Measurements from ENCODE around the gene PAQR6. TPM values are rescaled to one million over a fixed set of nuclear protein-coding genes. Genes with fewer than 3 reads are reported as not detected.
"Not testable (repeated sequence)": the region's sequence is repeated elsewhere in the genome, so short reads cannot be mapped to it uniquely, and the experiment has no call there.

The PAQR6 gene
- total RNA-seq, 6 experiments from 2014 or later, result 0.45 to 0.65 (median 0.52) TPM

GRCh38 chr1:156217871-156218270 lies 30.0 kb downstream of the PAQR6 start:
- DNase-seq, result no peak
- peak overlapping the region; percentile 58 for H3K27ac Mint-ChIP-seq
- peaks cover 4% of the 10 kb centered on the region for H3K27me3 Mint-ChIP-seq (ENCODE audit: insufficient read depth)
- peaks cover 7% of the 10 kb centered on the region for H3K36me3 Mint-ChIP-seq (ENCODE audit: low read depth)
- H3K4me3 Mint-ChIP-seq, result no peak overlapping the region
- peaks cover 27% of the 10 kb centered on the region for H3K4me1 Mint-ChIP-seq (ENCODE audit: low read depth)
- TF ChIP-seq, protein P1, sequence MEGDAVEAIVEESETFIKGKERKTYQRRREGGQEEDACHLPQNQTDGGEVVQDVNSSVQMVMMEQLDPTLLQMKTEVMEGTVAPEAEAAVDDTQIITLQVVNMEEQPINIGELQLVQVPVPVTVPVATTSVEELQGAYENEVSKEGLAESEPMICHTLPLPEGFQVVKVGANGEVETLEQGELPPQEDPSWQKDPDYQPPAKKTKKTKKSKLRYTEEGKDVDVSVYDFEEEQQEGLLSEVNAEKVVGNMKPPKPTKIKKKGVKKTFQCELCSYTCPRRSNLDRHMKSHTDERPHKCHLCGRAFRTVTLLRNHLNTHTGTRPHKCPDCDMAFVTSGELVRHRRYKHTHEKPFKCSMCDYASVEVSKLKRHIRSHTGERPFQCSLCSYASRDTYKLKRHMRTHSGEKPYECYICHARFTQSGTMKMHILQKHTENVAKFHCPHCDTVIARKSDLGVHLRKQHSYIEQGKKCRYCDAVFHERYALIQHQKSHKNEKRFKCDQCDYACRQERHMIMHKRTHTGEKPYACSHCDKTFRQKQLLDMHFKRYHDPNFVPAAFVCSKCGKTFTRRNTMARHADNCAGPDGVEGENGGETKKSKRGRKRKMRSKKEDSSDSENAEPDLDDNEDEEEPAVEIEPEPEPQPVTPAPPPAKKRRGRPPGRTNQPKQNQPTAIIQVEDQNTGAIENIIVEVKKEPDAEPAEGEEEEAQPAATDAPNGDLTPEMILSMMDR (IDR thresholded peaks at IDR 0.05), result no peak
- no peaks in the 10 kb centered on the region for H3K9me3 Mint-ChIP-seq

DNA sequence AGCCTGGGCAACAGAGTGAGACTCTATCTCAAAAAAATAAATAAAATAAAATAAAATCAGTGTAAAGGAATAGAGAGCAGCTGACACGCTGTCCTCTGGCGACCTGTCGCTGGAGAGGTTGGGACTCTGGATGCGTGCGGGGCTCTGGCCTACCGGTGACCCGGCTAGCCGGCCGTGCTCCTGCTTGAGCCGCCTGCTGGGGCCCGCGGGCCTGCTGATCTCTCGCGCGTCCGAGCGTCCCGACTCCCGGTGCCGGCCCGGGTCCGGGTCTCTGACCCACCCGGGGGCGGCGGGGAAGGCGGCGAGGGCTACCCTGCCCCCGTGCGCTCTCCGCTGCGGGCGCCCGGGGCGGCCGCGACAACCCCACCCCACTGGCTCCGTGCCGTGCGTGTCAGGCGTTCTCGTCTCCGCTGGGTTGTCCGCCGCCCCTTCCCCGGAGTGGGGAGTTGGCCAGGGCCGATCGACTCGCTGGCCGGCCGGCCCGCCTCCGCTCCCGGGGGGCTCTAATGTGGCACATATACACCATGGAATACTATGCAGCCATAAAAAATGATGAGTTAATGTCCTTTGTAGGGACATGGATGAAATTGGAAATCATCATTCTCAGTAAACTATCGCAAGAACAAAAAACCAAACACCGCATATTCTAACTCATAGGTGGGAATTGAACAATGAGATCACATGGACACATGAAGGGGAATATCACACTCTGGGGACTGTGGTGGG lies 31.3 kb downstream of the PAQR6 start:
- not testable (repeated sequence) for DNase-seq; H3K9me3 Mint-ChIP-seq; H3K27me3 Mint-ChIP-seq (ENCODE audit: insufficient read depth); H3K4me3 Mint-ChIP-seq; H3K27ac Mint-ChIP-seq
- Mint-ChIP-seq H3K4me1 (ENCODE audit: low read depth) (peaks cover 29% of the 10 kb centered on the region), H3K36me3 (ENCODE audit: low read depth) (peaks cover 17% of the 10 kb centered on the region)

GRCh38 chr1:156214024-156214748 lies 33.7 kb downstream of the PAQR6 start:
- Mint-ChIP-seq H3K36me3 (ENCODE audit: low read depth) (peaks cover 32% of the 10 kb centered on the region), H3K4me1 (ENCODE audit: low read depth) (peaks cover 29% of the 10 kb centered on the region), H3K4me3 (peak overlapping the region; percentile 97), H3K27me3 (ENCODE audit: insufficient read depth) (peaks cover 6% of the 10 kb centered on the region), H3K27ac (peak overlapping the region; percentile 86), H3K9me3 (no peaks in the 10 kb centered on the region)
- peak; percentile 20 for DNase-seq
- TF ChIP-seq, protein P1 (IDR thresholded peaks at IDR 0.05), result no peak

GRCh38 chr1:156213644-156213966 lies 34.3 kb downstream of the PAQR6 start:
- TF ChIP-seq, protein P1 (IDR thresholded peaks at IDR 0.05), result no peak
- DNase-seq, result no peak
- H3K4me3 Mint-ChIP-seq, result peak overlapping the region; percentile 97
- peaks cover 37% of the 10 kb centered on the region for H3K36me3 Mint-ChIP-seq (ENCODE audit: low read depth)
- H3K4me1 Mint-ChIP-seq (ENCODE audit: low read depth), result peaks cover 29% of the 10 kb centered on the region
- peak overlapping the region; percentile 99 for H3K27ac Mint-ChIP-seq
- H3K27me3 Mint-ChIP-seq (ENCODE audit: insufficient read depth), result peaks cover 6% of the 10 kb centered on the region
- no peaks in the 10 kb centered on the region for H3K9me3 Mint-ChIP-seq

- Mint-ChIP-seq H3K27me3 (ENCODE audit: insufficient read depth) (peaks cover 6% of the 10 kb centered on the region), H3K27ac (peak within 1 kb of the TSS; percentile 99), H3K4me1 (ENCODE audit: low read depth) (peaks cover 25% of the 10 kb centered on the region), H3K36me3 (ENCODE audit: low read depth) (peaks cover 40% of the 10 kb centered on the region), H3K9me3 (no peaks in the 10 kb centered on the region), H3K4me3 (peak within 1 kb of the TSS; percentile 97)
- TF ChIP-seq, protein P1 (IDR thresholded peaks at IDR 0.05), result no peak
- DNase-seq, result peak; percentile 94
Observed at GRCh38 chr1:156212833-156213643, 34.8 kb downstream of the PAQR6 start, which contains the start of gene PMF1. Gene PMF1, plus strand, starts transcription at chr1:156213007. Its CDS starts 9 bp downstream, at chr1:156213016.
